ENCODE results near the gene RUNX2. TPM values are rescaled to one million over a fixed set of nuclear protein-coding genes. Genes with fewer than 3 reads are reported as not detected.

The RUNX2 gene
- total and polyA plus RNA-seq, 9 of the 15 experiments (the other 6 are each of a cell fraction or from before 2014, with no cell fraction given): 0.29 to 1.00 (median 0.43) TPM

DNA sequence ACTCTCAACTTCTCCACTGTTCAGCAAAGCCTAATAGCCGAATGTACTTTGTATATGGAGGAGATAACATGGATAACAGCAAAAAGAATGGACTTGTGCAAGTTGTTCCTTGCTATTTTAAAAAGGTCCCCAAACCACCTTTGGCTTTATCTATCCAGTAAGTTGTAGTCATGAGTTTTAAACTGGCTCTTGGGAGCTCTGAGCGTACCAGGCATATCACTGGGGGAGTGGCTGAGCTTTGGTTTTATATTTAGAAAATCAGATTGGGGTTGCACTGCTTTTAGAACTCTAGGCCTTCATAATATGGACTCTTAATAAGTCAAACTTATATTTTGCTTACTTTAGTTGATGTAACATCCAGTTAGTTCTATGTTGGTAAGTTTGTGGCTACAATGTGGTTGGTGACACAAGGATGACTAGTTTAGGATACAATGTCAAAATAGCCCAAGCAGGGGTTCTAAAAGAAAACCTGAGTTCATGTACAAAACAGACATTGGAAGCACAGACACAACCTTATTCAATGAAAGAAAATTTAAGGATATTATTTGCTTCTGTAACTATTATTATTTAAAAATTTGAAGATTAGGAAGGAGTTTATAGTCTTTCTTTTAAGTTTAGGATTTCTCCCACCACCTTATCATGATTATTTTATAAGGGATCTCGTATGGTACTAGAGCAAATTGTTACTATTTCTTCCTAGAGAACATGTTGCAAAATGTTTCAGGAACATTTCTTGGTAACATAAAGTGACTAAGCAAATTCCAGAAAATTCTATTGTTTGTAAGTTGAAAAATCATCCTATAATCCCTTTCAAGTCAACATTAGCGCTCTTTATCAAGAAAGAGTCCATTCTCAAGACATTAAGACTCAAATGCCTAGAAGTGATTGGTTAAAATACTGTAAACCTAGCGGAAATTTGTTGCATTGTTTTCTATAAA lies 215.4 kb downstream of the RUNX2 start:
- 29% methylated on average over 5 of the region's 5 CpGs for WGBS (ENCODE audit: insufficient coverage, low coverage, missing lambda C conversion rate)
- DNase-seq (ENCODE audit: extremely low read depth in 1 of 4, low spot score in 3 of 4): no peak
- no TSS peak for BruUV-seq (replicated peaks)
- TF ChIP-seq ZNF174 (CRISPR knock-in tag; IDR thresholded peaks at IDR 0.05) (no peak), NFE2L1 (tag; IDR thresholded peaks at IDR 0.05; ENCODE audit: borderline replicate concordance, low read depth) (0 out of 2 replicates have a peak, but pooled peaks have one; percentile 6), CBX1 (IDR thresholded peaks at IDR 0.05; ENCODE audit: low read depth) (no peak), NFE2 (IDR thresholded peaks at IDR 0.05; ENCODE audit: low read depth) (peak; percentile 10; the same call in 1 of the 2 replicates), NRF1 (conservative IDR thresholded peaks at IDR 0.05 in 1 of 2, IDR thresholded peaks at IDR 0.05 in 1 of 2) (no peak), MLX (CRISPR knock-in tag; conservative IDR thresholded peaks at IDR 0.05) (no peak), ZBTB33 (CRISPR knock-in tag; IDR thresholded peaks at IDR 0.05) (no peak), MTF1 (CRISPR knock-in tag; IDR thresholded peaks at IDR 0.05; ENCODE audit: borderline replicate concordance) (no peak), MAFG (tag; conservative IDR thresholded peaks at IDR 0.05) (0 out of 2 replicates have a peak, but pooled peaks have one; percentile 5), NCOA1 (IDR thresholded peaks at IDR 0.05; ENCODE audit: low read depth) (no peak), FOSL1 (tag; conservative IDR thresholded peaks at IDR 0.05) (0 out of 2 replicates have a peak, but pooled peaks have one; percentile 20)
- TF ChIP-seq, protein P1, sequence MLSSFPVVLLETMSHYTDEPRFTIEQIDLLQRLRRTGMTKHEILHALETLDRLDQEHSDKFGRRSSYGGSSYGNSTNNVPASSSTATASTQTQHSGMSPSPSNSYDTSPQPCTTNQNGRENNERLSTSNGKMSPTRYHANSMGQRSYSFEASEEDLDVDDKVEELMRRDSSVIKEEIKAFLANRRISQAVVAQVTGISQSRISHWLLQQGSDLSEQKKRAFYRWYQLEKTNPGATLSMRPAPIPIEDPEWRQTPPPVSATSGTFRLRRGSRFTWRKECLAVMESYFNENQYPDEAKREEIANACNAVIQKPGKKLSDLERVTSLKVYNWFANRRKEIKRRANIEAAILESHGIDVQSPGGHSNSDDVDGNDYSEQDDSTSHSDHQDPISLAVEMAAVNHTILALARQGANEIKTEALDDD (IDR thresholded peaks at IDR 0.05): peak; percentile 49; the same call in 1 of the 2 replicates
- FAIRE-seq: peak; percentile 26
- no peaks in the 10 kb centered on the region for H3K79me2 ChIP-seq (ENCODE audit: control insufficient read depth, insufficient read depth, low read length)
- CTCF ChIA-PET (ENCODE audit: low intra/inter-chr PET ratio): no interaction called here
- H3K4me2 ChIP-seq (ENCODE audit: insufficient read depth, low read length): no peak overlapping the region
- no peak overlapping the region for H2AFZ ChIP-seq (ENCODE audit: low read depth, low read length)
- no peaks in the 10 kb centered on the region for H4K20me1 ChIP-seq (replicated peaks; ENCODE audit: control insufficient read depth, insufficient read depth, low read length)
- intact Hi-C loops (cut with micrococcal nuclease) (no loop called here), in situ Hi-C loops (cut with MboI) (no loop called here)
- peaks cover 0 to 14% of the 10 kb centered on the region in 2 experiments; a peak in 3 of 5 replicates for H3K4me1 ChIP-seq (replicated peaks in 1 of 2; ENCODE audit: control insufficient read depth in 2 of 2, insufficient read depth in 2 of 2, low read length in 2 of 2)
- no peak for ATAC-seq
- no peaks in the 10 kb centered on the region for H3K27me3 ChIP-seq (ENCODE audit: control insufficient read depth in 2 of 2, insufficient read depth in 2 of 2, low read length in 2 of 2)
- POLR2A ChIA-PET: interaction anchor here (0.5 to 0.7 kb wide), 3 partner anchors 104 to 852 kb away, joined by 3 read pairs; no protein-coding TSS in a partner anchor
- H3K9me1 ChIP-seq (ENCODE audit: control insufficient read depth, insufficient read depth, low read length): no peaks in the 10 kb centered on the region
- H3K4me3 ChIP-seq: no peak overlapping the region
- no peaks in the 10 kb centered on the region for H3K9me3 ChIP-seq (replicated peaks; ENCODE audit: control insufficient read depth, insufficient read depth, low read depth, low read length)
- no peaks in the 10 kb centered on the region for H3K36me3 ChIP-seq (ENCODE audit: control insufficient read depth, insufficient read depth, low read length)
- no peak overlapping the region for H3K27ac ChIP-seq (ENCODE audit: extremely low read depth, low read depth, low read length)
- no peak overlapping the region for H3K9ac ChIP-seq (ENCODE audit: insufficient read depth in 1 of 2, low read depth in 2 of 2, low read length in 2 of 2)

All from K562 (cell line).